ENCODE results near the gene CDC40. TPM values are rescaled to one million over a fixed set of nuclear protein-coding genes. Genes with fewer than 3 reads are reported as not detected.

Gene CDC40
- total and polyA plus RNA-seq, 2 experiments from 2014 or later, result 13.9 to 20.8 TPM

GRCh38 chr6:110216140-110216539 is 35.9 kb downstream of the CDC40 start:
- no peak overlapping the region for H3K4me2 ChIP-seq
- H3K79me2 ChIP-seq, result no peaks in the 10 kb centered on the region
- no peak for TF ChIP-seq CTCF (IDR thresholded peaks at IDR 0.05; ENCODE audit: poor library complexity)
- no peak for TF ChIP-seq EZH2phosphoT487 (IDR thresholded peaks at IDR 0.05; ENCODE audit: low read depth, severe bottlenecking, unreplicated experiment)
- no peak for TF ChIP-seq EZH2 (IDR thresholded peaks at IDR 0.05; ENCODE audit: borderline replicate concordance)
- no peak overlapping the region for H3K4me3 ChIP-seq
- no peak overlapping the region for H2AFZ ChIP-seq
- no peak overlapping the region for H3K27ac ChIP-seq
- no peaks in the 10 kb centered on the region for H3K27me3 ChIP-seq
- no peaks in the 10 kb centered on the region for H3K4me1 ChIP-seq (ENCODE audit: insufficient read depth)
- 89% methylated on average over 5 of the region's 5 CpGs for WGBS (ENCODE audit: low lambda C conversion rate, missing lambda C conversion rate)
- no peaks in the 10 kb centered on the region for H3K36me3 ChIP-seq (replicated peaks; ENCODE audit: insufficient read depth, low read depth)
- no peaks in the 10 kb centered on the region for H3K9me2 ChIP-seq (replicated peaks; ENCODE audit: insufficient read depth)
- H4K20me1 ChIP-seq (ENCODE audit: insufficient read depth, poor library complexity, severe bottlenecking), result no peaks in the 10 kb centered on the region
- no peak for DNase-seq (ENCODE audit: low spot score)
- H3K9me3 ChIP-seq (ENCODE audit: low read depth), result no peaks in the 10 kb centered on the region

- Histone ChIP-seq H3K4me1 (ENCODE audit: insufficient read depth) (no peaks in the 10 kb centered on the region), H3K27me3 (no peaks in the 10 kb centered on the region)
Measured at GRCh38 chr6:110217266-110217665, 37.0 kb downstream of the CDC40 start.

GRCh38 chr6:110221738-110222137 is 41.5 kb downstream of the CDC40 start:
- Histone ChIP-seq H3K4me1 (ENCODE audit: insufficient read depth) (no peaks in the 10 kb centered on the region), H4K20me1 (ENCODE audit: insufficient read depth, poor library complexity, severe bottlenecking) (no peaks in the 10 kb centered on the region), H3K9me3 (ENCODE audit: low read depth) (no peaks in the 10 kb centered on the region), H3K36me3 (replicated peaks; ENCODE audit: insufficient read depth, low read depth) (no peaks in the 10 kb centered on the region), H3K9me2 (replicated peaks; ENCODE audit: insufficient read depth) (no peaks in the 10 kb centered on the region), H3K79me2 (no peaks in the 10 kb centered on the region), H3K27me3 (no peaks in the 10 kb centered on the region), H3K27ac (no peak overlapping the region), H2AFZ (no peak overlapping the region), H3K4me3 (no peak overlapping the region), H3K4me2 (no peak overlapping the region)
- TF ChIP-seq EZH2phosphoT487 (IDR thresholded peaks at IDR 0.05; ENCODE audit: low read depth, severe bottlenecking, unreplicated experiment) (no peak), CTCF (IDR thresholded peaks at IDR 0.05; ENCODE audit: poor library complexity) (no peak), EZH2 (IDR thresholded peaks at IDR 0.05; ENCODE audit: borderline replicate concordance) (no peak)
- no peak for DNase-seq (ENCODE audit: low spot score)

More at GRCh38 chr6:110217266-110217665, 37.0 kb downstream of the CDC40 start:
- Histone ChIP-seq H3K27ac (no peak overlapping the region), H3K4me2 (no peak overlapping the region), H2AFZ (no peak overlapping the region), H4K20me1 (ENCODE audit: insufficient read depth, poor library complexity, severe bottlenecking) (no peaks in the 10 kb centered on the region), H3K4me3 (no peak overlapping the region), H3K36me3 (replicated peaks; ENCODE audit: insufficient read depth, low read depth) (no peaks in the 10 kb centered on the region), H3K9me3 (ENCODE audit: low read depth) (no peaks in the 10 kb centered on the region), H3K79me2 (no peaks in the 10 kb centered on the region), H3K9me2 (replicated peaks; ENCODE audit: insufficient read depth) (no peaks in the 10 kb centered on the region)
- TF ChIP-seq EZH2phosphoT487 (IDR thresholded peaks at IDR 0.05; ENCODE audit: low read depth, severe bottlenecking, unreplicated experiment) (no peak), EZH2 (IDR thresholded peaks at IDR 0.05; ENCODE audit: borderline replicate concordance) (no peak), CTCF (IDR thresholded peaks at IDR 0.05; ENCODE audit: poor library complexity) (no peak)
- no peak for DNase-seq (ENCODE audit: low spot score)
- 100% methylated on average over 2 of the region's 2 CpGs for WGBS (ENCODE audit: low lambda C conversion rate, missing lambda C conversion rate)

- no peak overlapping the region for H2AFZ ChIP-seq
- H3K36me3 ChIP-seq (replicated peaks; ENCODE audit: insufficient read depth, low read depth), result no peaks in the 10 kb centered on the region
- no peaks in the 10 kb centered on the region for H3K9me3 ChIP-seq (ENCODE audit: low read depth)
- no peaks in the 10 kb centered on the region for H3K9me2 ChIP-seq (replicated peaks; ENCODE audit: insufficient read depth)
- no peaks in the 10 kb centered on the region for H3K4me1 ChIP-seq (ENCODE audit: insufficient read depth)
- no peak for DNase-seq (ENCODE audit: low spot score)
- H3K27ac ChIP-seq, result no peak overlapping the region
- H3K4me2 ChIP-seq, result no peak overlapping the region
- no peak for TF ChIP-seq CTCF (IDR thresholded peaks at IDR 0.05; ENCODE audit: poor library complexity)
- TF ChIP-seq EZH2 (IDR thresholded peaks at IDR 0.05; ENCODE audit: borderline replicate concordance), result no peak
- no peak for TF ChIP-seq EZH2phosphoT487 (IDR thresholded peaks at IDR 0.05; ENCODE audit: low read depth, severe bottlenecking, unreplicated experiment)
- no peaks in the 10 kb centered on the region for H3K79me2 ChIP-seq
- no peaks in the 10 kb centered on the region for H4K20me1 ChIP-seq (ENCODE audit: insufficient read depth, poor library complexity, severe bottlenecking)
- H3K4me3 ChIP-seq, result no peak overlapping the region
- no peaks in the 10 kb centered on the region for H3K27me3 ChIP-seq
- WGBS (ENCODE audit: low lambda C conversion rate, missing lambda C conversion rate), result 100% methylated on average over 1 of the region's 1 CpG
Measured at GRCh38 chr6:110226261-110226660, 46.0 kb downstream of the CDC40 start.

All from hepatocyte (in vitro differentiated cells).